Measurements from ENCODE around the gene GDF15.
"Not testable (repeated sequence)": the region's sequence is repeated elsewhere in the genome, so short reads cannot be mapped to it uniquely, and the experiment has no call there.

The GDF15 gene

DNA sequence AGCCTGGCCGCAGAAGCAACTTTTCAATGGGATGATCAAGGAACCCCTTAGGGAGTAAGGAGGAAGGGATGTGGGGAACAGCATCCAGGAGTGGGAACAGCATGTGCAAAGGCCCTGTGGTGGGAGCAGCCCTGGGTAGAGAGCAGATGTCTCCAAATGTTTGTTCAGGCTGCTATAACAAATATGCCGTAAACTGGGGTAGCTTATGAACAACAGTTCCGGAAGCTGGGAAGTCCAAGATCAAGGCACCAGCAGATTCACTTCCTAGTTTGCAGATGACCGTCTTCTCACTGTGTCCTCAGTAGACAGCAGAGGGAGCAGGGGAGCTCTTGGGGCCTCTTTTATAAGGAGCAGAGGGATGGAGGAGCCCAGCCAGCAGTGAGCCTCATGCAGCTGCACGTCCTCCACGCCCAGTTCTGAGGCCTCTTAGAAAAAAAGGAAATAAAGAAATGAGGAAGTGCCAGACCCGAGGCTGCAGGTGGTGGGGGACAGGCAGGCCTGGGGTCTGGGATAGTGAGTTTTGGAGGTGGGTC, 15.7 kb downstream of the GDF15 start:
- H3K9ac ChIP-seq (ENCODE audit: low read depth, low read length, poor library complexity, severe bottlenecking) = peak overlapping the region; percentile 51

GRCh38 chr19:18402455-18403248, 16.7 kb downstream of the GDF15 start:
- not testable (repeated sequence) for H2AFZ ChIP-seq (ENCODE audit: low read length); H3K4me1 ChIP-seq (ENCODE audit: insufficient read depth, low read length, poor library complexity, severe bottlenecking); H3F3A ChIP-seq (ENCODE audit: low read depth); H3K9me2 ChIP-seq (replicated peaks; ENCODE audit: low read depth, low read length); H3K4me3 ChIP-seq (ENCODE audit: low read length, poor library complexity, severe bottlenecking); H3K36me3 ChIP-seq (ENCODE audit: insufficient read depth, low read length); H3K27me3 ChIP-seq (ENCODE audit: insufficient read depth, low read length, poor library complexity, severe bottlenecking); H3K79me2 ChIP-seq (ENCODE audit: insufficient read depth, low read length); H3K9me3 ChIP-seq (ENCODE audit: insufficient read depth, low read depth, low read length); H4K20me1 ChIP-seq (ENCODE audit: insufficient read depth, low read length, poor library complexity, severe bottlenecking)
- peak overlapping the region; percentile 51 for H3K9ac ChIP-seq (ENCODE audit: low read depth, low read length, poor library complexity, severe bottlenecking)
- peak overlapping the region; percentile 51 for H3K4me2 ChIP-seq (ENCODE audit: low read depth, low read length, poor library complexity, severe bottlenecking)

More for the DNA sequence above, 15.7 kb downstream of the GDF15 start:
- H4K20me1 ChIP-seq (ENCODE audit: insufficient read depth, low read length, poor library complexity, severe bottlenecking) = no peaks in the 10 kb centered on the region
- no peaks in the 10 kb centered on the region for H3K9me3 ChIP-seq (ENCODE audit: insufficient read depth, low read depth, low read length)
- no peaks in the 10 kb centered on the region for H3K79me2 ChIP-seq (ENCODE audit: insufficient read depth, low read length)
- TF ChIP-seq, protein P1, sequence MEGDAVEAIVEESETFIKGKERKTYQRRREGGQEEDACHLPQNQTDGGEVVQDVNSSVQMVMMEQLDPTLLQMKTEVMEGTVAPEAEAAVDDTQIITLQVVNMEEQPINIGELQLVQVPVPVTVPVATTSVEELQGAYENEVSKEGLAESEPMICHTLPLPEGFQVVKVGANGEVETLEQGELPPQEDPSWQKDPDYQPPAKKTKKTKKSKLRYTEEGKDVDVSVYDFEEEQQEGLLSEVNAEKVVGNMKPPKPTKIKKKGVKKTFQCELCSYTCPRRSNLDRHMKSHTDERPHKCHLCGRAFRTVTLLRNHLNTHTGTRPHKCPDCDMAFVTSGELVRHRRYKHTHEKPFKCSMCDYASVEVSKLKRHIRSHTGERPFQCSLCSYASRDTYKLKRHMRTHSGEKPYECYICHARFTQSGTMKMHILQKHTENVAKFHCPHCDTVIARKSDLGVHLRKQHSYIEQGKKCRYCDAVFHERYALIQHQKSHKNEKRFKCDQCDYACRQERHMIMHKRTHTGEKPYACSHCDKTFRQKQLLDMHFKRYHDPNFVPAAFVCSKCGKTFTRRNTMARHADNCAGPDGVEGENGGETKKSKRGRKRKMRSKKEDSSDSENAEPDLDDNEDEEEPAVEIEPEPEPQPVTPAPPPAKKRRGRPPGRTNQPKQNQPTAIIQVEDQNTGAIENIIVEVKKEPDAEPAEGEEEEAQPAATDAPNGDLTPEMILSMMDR (conservative IDR thresholded peaks at IDR 0.05; ENCODE audit: low read length) = peak; percentile 46
- TF ChIP-seq EZH2phosphoT487 (IDR thresholded peaks at IDR 0.05; ENCODE audit: borderline replicate concordance) = no peak
- peak overlapping the region; percentile 51 for H3K4me2 ChIP-seq (ENCODE audit: low read depth, low read length, poor library complexity, severe bottlenecking)
- H3K4me3 ChIP-seq (ENCODE audit: low read length, poor library complexity, severe bottlenecking) = no peak overlapping the region
- H2AFZ ChIP-seq (ENCODE audit: low read length) = peak overlapping the region; percentile 37; the same call in 1 of the 2 replicates
- no peaks in the 10 kb centered on the region for H3K9me2 ChIP-seq (replicated peaks; ENCODE audit: low read depth, low read length)
- no peaks in the 10 kb centered on the region for H3K36me3 ChIP-seq (ENCODE audit: insufficient read depth, low read length)
- peaks cover 7% of the 10 kb centered on the region for H3K4me1 ChIP-seq (ENCODE audit: insufficient read depth, low read length, poor library complexity, severe bottlenecking)
- H3F3A ChIP-seq (ENCODE audit: low read depth) = no peaks in the 10 kb centered on the region
- no peaks in the 10 kb centered on the region for H3K27me3 ChIP-seq (ENCODE audit: insufficient read depth, low read length, poor library complexity, severe bottlenecking)

- not testable (repeated sequence) for H3K4me3 ChIP-seq (ENCODE audit: low read length, poor library complexity, severe bottlenecking); H3K9ac ChIP-seq (ENCODE audit: low read depth, low read length, poor library complexity, severe bottlenecking); H3K36me3 ChIP-seq (ENCODE audit: insufficient read depth, low read length); H3F3A ChIP-seq (ENCODE audit: low read depth); H4K20me1 ChIP-seq (ENCODE audit: insufficient read depth, low read length, poor library complexity, severe bottlenecking); H3K9me3 ChIP-seq (ENCODE audit: insufficient read depth, low read depth, low read length); H3K27me3 ChIP-seq (ENCODE audit: insufficient read depth, low read length, poor library complexity, severe bottlenecking); H3K79me2 ChIP-seq (ENCODE audit: insufficient read depth, low read length); H3K9me2 ChIP-seq (replicated peaks; ENCODE audit: low read depth, low read length); H3K4me2 ChIP-seq (ENCODE audit: low read depth, low read length, poor library complexity, severe bottlenecking); H2AFZ ChIP-seq (ENCODE audit: low read length)
- H3K4me1 ChIP-seq (ENCODE audit: insufficient read depth, low read length, poor library complexity, severe bottlenecking) = peaks cover 11% of the 10 kb centered on the region
These were observed 19.8 kb downstream of the GDF15 start for GRCh38 chr19:18405754-18406153.

- TF ChIP-seq, protein P1 (conservative IDR thresholded peaks at IDR 0.05; ENCODE audit: low read length) = no peak
- TF ChIP-seq EZH2phosphoT487 (IDR thresholded peaks at IDR 0.05; ENCODE audit: borderline replicate concordance) = no peak
- no peak overlapping the region for H3K9ac ChIP-seq (ENCODE audit: low read depth, low read length, poor library complexity, severe bottlenecking)
- H3K4me1 ChIP-seq (ENCODE audit: insufficient read depth, low read length, poor library complexity, severe bottlenecking) = peaks cover 10% of the 10 kb centered on the region
These were observed 20.8 kb downstream of the GDF15 start for GRCh38 chr19:18406749-18407148.

More at GRCh38 chr19:18406749-18407148, 20.8 kb downstream of the GDF15 start:
- H3K79me2 ChIP-seq (ENCODE audit: insufficient read depth, low read length) = no peaks in the 10 kb centered on the region
- no peak overlapping the region for H3K4me2 ChIP-seq (ENCODE audit: low read depth, low read length, poor library complexity, severe bottlenecking)
- H2AFZ ChIP-seq (ENCODE audit: low read length) = no peak overlapping the region
- no peaks in the 10 kb centered on the region for H3K9me3 ChIP-seq (ENCODE audit: insufficient read depth, low read depth, low read length)
- no peak overlapping the region for H3K4me3 ChIP-seq (ENCODE audit: low read length, poor library complexity, severe bottlenecking)
- H3K27me3 ChIP-seq (ENCODE audit: insufficient read depth, low read length, poor library complexity, severe bottlenecking) = no peaks in the 10 kb centered on the region
- no peaks in the 10 kb centered on the region for H3K9me2 ChIP-seq (replicated peaks; ENCODE audit: low read depth, low read length)
- no peaks in the 10 kb centered on the region for H4K20me1 ChIP-seq (ENCODE audit: insufficient read depth, low read length, poor library complexity, severe bottlenecking)
- H3F3A ChIP-seq (ENCODE audit: low read depth) = no peaks in the 10 kb centered on the region
- no peaks in the 10 kb centered on the region for H3K36me3 ChIP-seq (ENCODE audit: insufficient read depth, low read length)

Measured in Loucy (cell line).